Measurements from ENCODE around the gene TMEM95.

TMEM95 gene

DNA sequence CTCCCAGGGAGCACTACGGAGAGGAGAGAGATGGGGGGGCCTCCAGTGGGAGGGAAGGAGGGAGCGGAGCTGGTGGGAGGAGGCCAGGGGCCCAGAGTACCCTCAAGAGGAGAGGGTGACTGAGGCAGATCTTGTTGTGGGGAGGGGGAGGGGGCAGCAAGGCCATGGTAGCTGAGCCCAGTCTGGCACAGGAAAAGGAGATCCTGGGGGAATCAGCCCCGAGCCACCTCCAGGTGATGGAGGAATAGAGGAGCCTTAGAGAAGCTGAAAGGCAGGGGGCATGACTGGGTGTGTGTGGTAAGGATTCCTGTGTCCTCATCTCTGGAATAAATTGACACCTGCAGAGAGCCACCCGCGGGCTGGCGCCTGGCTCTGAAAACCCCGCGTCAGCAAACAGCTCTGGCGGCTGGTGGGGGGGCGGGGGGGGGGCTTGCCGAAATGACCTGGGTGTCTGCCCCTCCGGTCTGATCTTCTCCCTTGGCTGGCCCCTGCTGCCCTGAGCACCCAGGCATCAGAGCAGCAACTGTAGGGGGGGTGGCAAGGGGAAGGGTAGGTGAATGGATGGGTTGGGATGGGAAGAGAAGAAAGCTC is 51.4 kb downstream of the TMEM95 start:
- no peak overlapping the region for H3K9ac ChIP-seq (ENCODE audit: low read length)
- H3K9me3 ChIP-seq (ENCODE audit: insufficient read depth, low read length): no peaks in the 10 kb centered on the region
- no peak overlapping the region for H3K27ac ChIP-seq (ENCODE audit: low read length)
- H3K4me3 ChIP-seq (ENCODE audit: low read length): no peak overlapping the region
- H3K4me1 ChIP-seq (ENCODE audit: low read length): peaks cover 10% of the 10 kb centered on the region
- no peak overlapping the region for H2AFZ ChIP-seq (ENCODE audit: low read depth, low read length)
- no peak overlapping the region for H3K4me2 ChIP-seq (ENCODE audit: low read length)
- no peaks in the 10 kb centered on the region for H4K20me1 ChIP-seq (ENCODE audit: insufficient read depth, low read length)
- H3K79me2 ChIP-seq (ENCODE audit: low read length): no peaks in the 10 kb centered on the region
- peaks cover 5% of the 10 kb centered on the region; the same call in 1 of the 2 replicates for H3K27me3 ChIP-seq (ENCODE audit: low read depth, low read length)
- TF ChIP-seq EZH2phosphoT487 (IDR thresholded peaks at IDR 0.05; ENCODE audit: low read depth): no peak
- TF ChIP-seq, protein P1, sequence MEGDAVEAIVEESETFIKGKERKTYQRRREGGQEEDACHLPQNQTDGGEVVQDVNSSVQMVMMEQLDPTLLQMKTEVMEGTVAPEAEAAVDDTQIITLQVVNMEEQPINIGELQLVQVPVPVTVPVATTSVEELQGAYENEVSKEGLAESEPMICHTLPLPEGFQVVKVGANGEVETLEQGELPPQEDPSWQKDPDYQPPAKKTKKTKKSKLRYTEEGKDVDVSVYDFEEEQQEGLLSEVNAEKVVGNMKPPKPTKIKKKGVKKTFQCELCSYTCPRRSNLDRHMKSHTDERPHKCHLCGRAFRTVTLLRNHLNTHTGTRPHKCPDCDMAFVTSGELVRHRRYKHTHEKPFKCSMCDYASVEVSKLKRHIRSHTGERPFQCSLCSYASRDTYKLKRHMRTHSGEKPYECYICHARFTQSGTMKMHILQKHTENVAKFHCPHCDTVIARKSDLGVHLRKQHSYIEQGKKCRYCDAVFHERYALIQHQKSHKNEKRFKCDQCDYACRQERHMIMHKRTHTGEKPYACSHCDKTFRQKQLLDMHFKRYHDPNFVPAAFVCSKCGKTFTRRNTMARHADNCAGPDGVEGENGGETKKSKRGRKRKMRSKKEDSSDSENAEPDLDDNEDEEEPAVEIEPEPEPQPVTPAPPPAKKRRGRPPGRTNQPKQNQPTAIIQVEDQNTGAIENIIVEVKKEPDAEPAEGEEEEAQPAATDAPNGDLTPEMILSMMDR (IDR thresholded peaks at IDR 0.05; ENCODE audit: low read depth, low read length): no peak
- no peaks in the 10 kb centered on the region for H3K36me3 ChIP-seq (replicated peaks; ENCODE audit: low read depth, low read length)

Measured in OCI-LY3 (cell line).